ENCODE measurements around the gene U2SURP.

DNA sequence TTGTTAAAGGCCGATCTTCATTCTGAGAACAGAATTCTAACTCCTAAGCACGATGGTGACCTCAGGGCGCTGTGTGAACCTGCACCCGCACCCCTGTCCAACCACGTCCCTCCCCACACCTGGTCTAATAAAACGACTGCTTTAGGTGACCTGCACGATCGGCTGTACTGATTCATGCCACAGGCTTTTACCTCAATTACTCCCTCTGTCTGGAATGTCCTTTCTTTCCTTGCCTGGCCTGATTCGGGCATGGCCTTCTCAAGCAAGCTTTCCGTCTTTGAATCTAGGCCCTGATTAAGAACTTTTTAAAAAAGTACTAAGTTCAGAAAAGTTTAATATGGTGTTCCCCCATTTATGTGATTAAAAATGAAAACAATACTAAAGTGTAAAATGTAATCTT lies 842 bp upstream of the U2SURP start:
- TF ChIP-seq, protein P1, sequence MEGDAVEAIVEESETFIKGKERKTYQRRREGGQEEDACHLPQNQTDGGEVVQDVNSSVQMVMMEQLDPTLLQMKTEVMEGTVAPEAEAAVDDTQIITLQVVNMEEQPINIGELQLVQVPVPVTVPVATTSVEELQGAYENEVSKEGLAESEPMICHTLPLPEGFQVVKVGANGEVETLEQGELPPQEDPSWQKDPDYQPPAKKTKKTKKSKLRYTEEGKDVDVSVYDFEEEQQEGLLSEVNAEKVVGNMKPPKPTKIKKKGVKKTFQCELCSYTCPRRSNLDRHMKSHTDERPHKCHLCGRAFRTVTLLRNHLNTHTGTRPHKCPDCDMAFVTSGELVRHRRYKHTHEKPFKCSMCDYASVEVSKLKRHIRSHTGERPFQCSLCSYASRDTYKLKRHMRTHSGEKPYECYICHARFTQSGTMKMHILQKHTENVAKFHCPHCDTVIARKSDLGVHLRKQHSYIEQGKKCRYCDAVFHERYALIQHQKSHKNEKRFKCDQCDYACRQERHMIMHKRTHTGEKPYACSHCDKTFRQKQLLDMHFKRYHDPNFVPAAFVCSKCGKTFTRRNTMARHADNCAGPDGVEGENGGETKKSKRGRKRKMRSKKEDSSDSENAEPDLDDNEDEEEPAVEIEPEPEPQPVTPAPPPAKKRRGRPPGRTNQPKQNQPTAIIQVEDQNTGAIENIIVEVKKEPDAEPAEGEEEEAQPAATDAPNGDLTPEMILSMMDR (IDR thresholded peaks at IDR 0.05; ENCODE audit: low read length) = no peak
- TF ChIP-seq EZH2 (optimal IDR thresholded peaks at IDR 0.05; ENCODE audit: low read depth, low read length) = no peak
- no peak for TF ChIP-seq EZH2phosphoT487 (IDR thresholded peaks at IDR 0.05; ENCODE audit: low read length)

Data from MM.1S (cell line).